Measurements from ENCODE around the gene RHOH.
"Not testable (repeated sequence)": the region's sequence is repeated elsewhere in the genome, so short reads cannot be mapped to it uniquely, and the experiment has no call there.

Gene RHOH, protein sequence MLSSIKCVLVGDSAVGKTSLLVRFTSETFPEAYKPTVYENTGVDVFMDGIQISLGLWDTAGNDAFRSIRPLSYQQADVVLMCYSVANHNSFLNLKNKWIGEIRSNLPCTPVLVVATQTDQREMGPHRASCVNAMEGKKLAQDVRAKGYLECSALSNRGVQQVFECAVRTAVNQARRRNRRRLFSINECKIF

DNA sequence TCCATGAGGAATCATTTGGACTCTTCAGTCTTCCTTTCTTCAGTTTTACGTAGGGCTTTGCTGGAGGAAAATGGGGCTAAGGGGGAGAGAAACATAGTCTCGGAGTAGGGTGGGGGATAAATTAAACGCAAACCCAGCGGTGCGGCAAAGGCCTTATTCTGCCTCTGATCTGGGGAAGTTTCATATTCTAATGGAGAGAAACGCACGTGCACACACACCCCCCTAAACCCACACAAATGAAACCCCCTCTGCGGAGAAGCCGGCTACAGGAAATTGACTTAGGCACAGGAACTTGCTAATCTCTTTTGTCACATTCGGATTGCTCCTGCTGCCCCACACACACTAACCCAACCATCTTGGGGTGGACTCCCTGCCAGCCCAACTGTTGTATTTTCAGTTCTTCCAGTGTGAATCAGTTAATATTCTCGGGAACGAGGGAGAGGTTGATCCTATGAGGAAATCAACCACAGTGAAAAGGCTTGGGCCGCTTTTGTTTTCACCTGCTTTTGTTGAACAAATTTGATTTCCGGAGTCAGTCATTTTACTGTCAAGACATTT lies at the start of gene RHOH:
Gene RHOH (plus strand): TSS at position 308 of the 558 bp plus-strand sequence. CDS start 46,356 bp downstream, outside the sequence.
- TF ChIP-seq, protein P1, sequence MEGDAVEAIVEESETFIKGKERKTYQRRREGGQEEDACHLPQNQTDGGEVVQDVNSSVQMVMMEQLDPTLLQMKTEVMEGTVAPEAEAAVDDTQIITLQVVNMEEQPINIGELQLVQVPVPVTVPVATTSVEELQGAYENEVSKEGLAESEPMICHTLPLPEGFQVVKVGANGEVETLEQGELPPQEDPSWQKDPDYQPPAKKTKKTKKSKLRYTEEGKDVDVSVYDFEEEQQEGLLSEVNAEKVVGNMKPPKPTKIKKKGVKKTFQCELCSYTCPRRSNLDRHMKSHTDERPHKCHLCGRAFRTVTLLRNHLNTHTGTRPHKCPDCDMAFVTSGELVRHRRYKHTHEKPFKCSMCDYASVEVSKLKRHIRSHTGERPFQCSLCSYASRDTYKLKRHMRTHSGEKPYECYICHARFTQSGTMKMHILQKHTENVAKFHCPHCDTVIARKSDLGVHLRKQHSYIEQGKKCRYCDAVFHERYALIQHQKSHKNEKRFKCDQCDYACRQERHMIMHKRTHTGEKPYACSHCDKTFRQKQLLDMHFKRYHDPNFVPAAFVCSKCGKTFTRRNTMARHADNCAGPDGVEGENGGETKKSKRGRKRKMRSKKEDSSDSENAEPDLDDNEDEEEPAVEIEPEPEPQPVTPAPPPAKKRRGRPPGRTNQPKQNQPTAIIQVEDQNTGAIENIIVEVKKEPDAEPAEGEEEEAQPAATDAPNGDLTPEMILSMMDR (IDR thresholded peaks at IDR 0.05; ENCODE audit: poor library complexity, severe bottlenecking) = no peak
- ATAC-seq (ENCODE audit: low read depth) = no peak
- no peak within 1 kb of the TSS for H3K4me3 ChIP-seq (ENCODE audit: severe bottlenecking)
- H3K4me1 ChIP-seq (ENCODE audit: insufficient read depth, poor library complexity, severe bottlenecking) = peaks cover 4% of the 10 kb centered on the region
- no peak for DNase-seq (ENCODE audit: low spot score)
- no peaks in the 10 kb centered on the region for H3K9me3 ChIP-seq (ENCODE audit: severe bottlenecking)
- no peaks in the 10 kb centered on the region for H3K36me3 ChIP-seq (ENCODE audit: low read depth)
- H3K27me3 ChIP-seq (ENCODE audit: insufficient read depth, poor library complexity, severe bottlenecking) = no peaks in the 10 kb centered on the region
- no peak within 1 kb of the TSS for H3K27ac ChIP-seq (ENCODE audit: poor library complexity, severe bottlenecking)

DNA sequence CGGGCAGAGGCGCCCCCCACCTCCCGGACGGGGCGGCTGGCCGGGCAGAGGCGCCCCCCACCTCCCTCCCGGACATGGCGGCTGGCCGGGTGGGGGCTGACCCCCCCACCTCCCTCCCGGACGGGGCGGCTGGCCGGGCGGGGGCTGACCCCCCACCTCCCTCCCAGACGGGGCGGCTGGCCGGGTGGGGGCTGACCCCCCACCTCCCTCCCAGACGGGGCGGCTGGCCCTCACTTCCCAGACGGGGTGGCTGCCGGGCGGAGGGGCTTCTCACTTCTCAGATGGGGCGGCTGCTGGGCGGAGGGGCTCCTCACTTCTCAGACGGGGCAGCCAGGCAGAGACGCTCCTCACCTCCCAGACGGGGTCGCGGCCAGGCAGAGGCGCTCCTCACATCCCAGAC lies 49.3 kb upstream of the RHOH start:
- DNase-seq (ENCODE audit: low spot score); H3K36me3 ChIP-seq (ENCODE audit: low read depth); H3K4me1 ChIP-seq (ENCODE audit: insufficient read depth, poor library complexity, severe bottlenecking); H3K9me3 ChIP-seq (ENCODE audit: severe bottlenecking); ATAC-seq (ENCODE audit: low read depth); H3K27me3 ChIP-seq (ENCODE audit: insufficient read depth, poor library complexity, severe bottlenecking); H3K4me3 ChIP-seq (ENCODE audit: severe bottlenecking); H3K27ac ChIP-seq (ENCODE audit: poor library complexity, severe bottlenecking): not testable (repeated sequence)

DNA sequence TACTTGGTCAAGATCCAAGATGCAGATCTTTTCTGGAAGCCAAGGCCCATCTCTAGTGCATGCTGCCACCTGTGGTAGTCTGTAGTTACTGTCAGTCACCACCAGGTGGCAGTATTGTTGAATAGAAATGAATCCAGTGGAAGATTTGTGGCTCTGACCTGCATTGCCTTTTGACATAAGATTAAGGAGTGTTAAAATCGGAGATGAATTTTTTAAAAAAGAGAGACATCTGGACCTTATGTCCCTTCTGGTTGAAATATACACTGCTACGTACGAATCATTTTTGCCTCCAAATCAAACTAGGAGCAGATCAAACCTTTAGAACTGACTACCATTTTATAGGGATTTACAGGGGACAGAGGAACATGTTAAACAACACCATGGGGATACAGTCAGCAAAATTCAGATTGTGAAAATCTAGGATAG lies 46.9 kb upstream of the RHOH start:
- DNase-seq (ENCODE audit: low spot score) = no peak
- H3K27ac ChIP-seq (ENCODE audit: poor library complexity, severe bottlenecking) = no peak overlapping the region
- no peaks in the 10 kb centered on the region for H3K9me3 ChIP-seq (ENCODE audit: severe bottlenecking)
- TF ChIP-seq, protein P1 (IDR thresholded peaks at IDR 0.05; ENCODE audit: poor library complexity, severe bottlenecking) = peak; percentile 86
- no peaks in the 10 kb centered on the region for H3K27me3 ChIP-seq (ENCODE audit: insufficient read depth, poor library complexity, severe bottlenecking)
- H3K4me3 ChIP-seq (ENCODE audit: severe bottlenecking) = no peak overlapping the region
- no peaks in the 10 kb centered on the region for H3K4me1 ChIP-seq (ENCODE audit: insufficient read depth, poor library complexity, severe bottlenecking)
- ATAC-seq (ENCODE audit: low read depth) = peak; percentile 51; the same call in 1 of the 3 replicates
- H3K36me3 ChIP-seq (ENCODE audit: low read depth) = no peaks in the 10 kb centered on the region

DNA sequence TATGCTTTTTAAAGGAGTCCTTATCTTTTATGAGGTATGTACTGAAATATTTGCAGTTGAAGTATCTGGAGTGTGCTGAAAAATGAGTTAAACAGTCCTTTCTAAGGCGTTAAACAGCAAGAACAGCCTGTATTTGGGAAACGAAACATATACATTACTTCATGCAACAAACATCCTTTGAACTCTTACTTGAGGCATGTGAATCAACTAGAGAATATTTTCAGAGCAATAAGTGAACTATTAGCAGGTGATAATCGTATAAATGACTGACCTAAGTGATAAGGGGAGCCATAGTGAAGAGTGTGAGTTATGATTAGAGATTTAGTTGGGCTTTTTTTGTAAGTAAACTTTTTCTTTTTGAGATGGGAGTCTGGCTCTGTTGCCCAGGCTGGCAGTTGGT lies 45.9 kb upstream of the RHOH start:
- no peak for DNase-seq (ENCODE audit: low spot score)
- TF ChIP-seq, protein P1 (IDR thresholded peaks at IDR 0.05; ENCODE audit: poor library complexity, severe bottlenecking) = no peak
- no peaks in the 10 kb centered on the region for H3K36me3 ChIP-seq (ENCODE audit: low read depth)
- no peak overlapping the region for H3K4me3 ChIP-seq (ENCODE audit: severe bottlenecking)
- ATAC-seq (ENCODE audit: low read depth) = no peak
- H3K27ac ChIP-seq (ENCODE audit: poor library complexity, severe bottlenecking) = no peak overlapping the region
- no peaks in the 10 kb centered on the region for H3K27me3 ChIP-seq (ENCODE audit: insufficient read depth, poor library complexity, severe bottlenecking)
- no peaks in the 10 kb centered on the region for H3K4me1 ChIP-seq (ENCODE audit: insufficient read depth, poor library complexity, severe bottlenecking)
- H3K9me3 ChIP-seq (ENCODE audit: severe bottlenecking) = no peaks in the 10 kb centered on the region

DNA sequence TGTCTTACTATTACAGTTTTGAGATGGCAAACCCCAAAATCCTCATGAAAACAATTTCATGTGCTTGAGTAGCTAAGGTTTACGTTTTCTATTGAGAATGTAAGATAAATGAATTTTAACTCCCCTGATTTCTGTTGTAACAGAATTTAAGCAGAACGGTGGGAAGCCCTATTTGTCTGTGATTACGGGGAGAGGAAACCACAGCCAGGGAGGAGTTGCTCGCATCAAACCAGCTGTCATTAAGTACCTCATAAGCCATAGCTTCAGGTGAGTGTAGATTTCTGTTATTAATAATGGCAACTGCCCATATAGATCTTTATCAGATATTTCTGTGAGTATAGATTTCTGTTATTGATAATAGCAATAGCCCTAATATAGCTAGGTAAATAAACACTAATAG lies 44.2 kb upstream of the RHOH start:
- no peak overlapping the region for H3K4me3 ChIP-seq (ENCODE audit: severe bottlenecking)
- TF ChIP-seq, protein P1 (IDR thresholded peaks at IDR 0.05; ENCODE audit: poor library complexity, severe bottlenecking) = no peak
- no peaks in the 10 kb centered on the region for H3K27me3 ChIP-seq (ENCODE audit: insufficient read depth, poor library complexity, severe bottlenecking)
- DNase-seq (ENCODE audit: low spot score) = no peak
- no peak overlapping the region for H3K27ac ChIP-seq (ENCODE audit: poor library complexity, severe bottlenecking)
- H3K4me1 ChIP-seq (ENCODE audit: insufficient read depth, poor library complexity, severe bottlenecking) = no peaks in the 10 kb centered on the region
- H3K9me3 ChIP-seq (ENCODE audit: severe bottlenecking) = no peaks in the 10 kb centered on the region
- no peaks in the 10 kb centered on the region for H3K36me3 ChIP-seq (ENCODE audit: low read depth)
- no peak for ATAC-seq (ENCODE audit: low read depth)
